ENCODE measurements around the gene GLI1. TPM values are rescaled to one million over a fixed set of nuclear protein-coding genes. Genes with fewer than 3 reads are reported as not detected.
"Not testable (repeated sequence)": the region's sequence is repeated elsewhere in the genome, so short reads cannot be mapped to it uniquely, and the experiment has no call there.

GLI1 gene
- total and polyA plus RNA-seq, 7 donors: 0.60 to 3.9 (median 1.5) TPM; not detected in 2

GRCh38 chr12:57439762-57440266, 19.8 kb upstream of the GLI1 start:
- Histone ChIP-seq H3K9me3 (no peaks in the 10 kb centered on the region), H3K4me1 (no peaks in the 10 kb centered on the region), H3K27me3 (no peaks in the 10 kb centered on the region), H3K4me3 (no peak overlapping the region), H3K36me3 (no peaks in the 10 kb centered on the region), H3K27ac (no peak overlapping the region)
- 84 to 86% methylated on average over 4 of the region's 4 CpGs for WGBS, 2 donors
- intact Hi-C loops (cut with DNase I): no loop called here
- no peak for DNase-seq
- TF ChIP-seq POLR2AphosphoS5 (IDR thresholded peaks at IDR 0.05): no peak
- TF ChIP-seq, protein P1, sequence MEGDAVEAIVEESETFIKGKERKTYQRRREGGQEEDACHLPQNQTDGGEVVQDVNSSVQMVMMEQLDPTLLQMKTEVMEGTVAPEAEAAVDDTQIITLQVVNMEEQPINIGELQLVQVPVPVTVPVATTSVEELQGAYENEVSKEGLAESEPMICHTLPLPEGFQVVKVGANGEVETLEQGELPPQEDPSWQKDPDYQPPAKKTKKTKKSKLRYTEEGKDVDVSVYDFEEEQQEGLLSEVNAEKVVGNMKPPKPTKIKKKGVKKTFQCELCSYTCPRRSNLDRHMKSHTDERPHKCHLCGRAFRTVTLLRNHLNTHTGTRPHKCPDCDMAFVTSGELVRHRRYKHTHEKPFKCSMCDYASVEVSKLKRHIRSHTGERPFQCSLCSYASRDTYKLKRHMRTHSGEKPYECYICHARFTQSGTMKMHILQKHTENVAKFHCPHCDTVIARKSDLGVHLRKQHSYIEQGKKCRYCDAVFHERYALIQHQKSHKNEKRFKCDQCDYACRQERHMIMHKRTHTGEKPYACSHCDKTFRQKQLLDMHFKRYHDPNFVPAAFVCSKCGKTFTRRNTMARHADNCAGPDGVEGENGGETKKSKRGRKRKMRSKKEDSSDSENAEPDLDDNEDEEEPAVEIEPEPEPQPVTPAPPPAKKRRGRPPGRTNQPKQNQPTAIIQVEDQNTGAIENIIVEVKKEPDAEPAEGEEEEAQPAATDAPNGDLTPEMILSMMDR (IDR thresholded peaks at IDR 0.05): no peak
- no peak for TF ChIP-seq EP300 (IDR thresholded peaks at IDR 0.05)
- no peak for TF ChIP-seq POLR2A (IDR thresholded peaks at IDR 0.05)

DNA sequence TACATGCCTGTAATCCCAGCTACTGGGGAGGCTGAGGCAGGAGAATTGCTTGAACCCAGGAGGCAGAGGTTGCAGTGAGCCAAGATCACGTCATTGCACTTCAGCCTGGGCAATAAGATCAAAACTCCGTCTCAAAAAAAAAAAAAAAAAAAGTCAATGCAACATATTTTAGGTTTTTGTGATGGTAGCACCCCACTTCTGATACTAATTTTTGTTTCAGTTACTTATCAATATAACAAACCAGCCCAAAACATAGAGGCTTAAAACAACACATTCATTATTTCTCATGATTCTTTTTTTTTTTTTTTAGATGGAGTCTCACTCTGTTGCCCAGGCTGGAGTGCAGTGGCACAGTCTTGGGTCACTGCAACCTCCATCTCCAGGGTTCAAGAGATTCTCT, 18.2 kb upstream of the GLI1 start:
- H3K27me3 ChIP-seq; H3K9me3 ChIP-seq; DNase-seq; intact Hi-C loops (cut with DNase I); H3K4me1 ChIP-seq; H3K4me3 ChIP-seq; H3K36me3 ChIP-seq; H3K27ac ChIP-seq: not testable (repeated sequence)
- 83 to 90% methylated on average over 2 of the region's 2 CpGs for WGBS, 2 donors

DNA sequence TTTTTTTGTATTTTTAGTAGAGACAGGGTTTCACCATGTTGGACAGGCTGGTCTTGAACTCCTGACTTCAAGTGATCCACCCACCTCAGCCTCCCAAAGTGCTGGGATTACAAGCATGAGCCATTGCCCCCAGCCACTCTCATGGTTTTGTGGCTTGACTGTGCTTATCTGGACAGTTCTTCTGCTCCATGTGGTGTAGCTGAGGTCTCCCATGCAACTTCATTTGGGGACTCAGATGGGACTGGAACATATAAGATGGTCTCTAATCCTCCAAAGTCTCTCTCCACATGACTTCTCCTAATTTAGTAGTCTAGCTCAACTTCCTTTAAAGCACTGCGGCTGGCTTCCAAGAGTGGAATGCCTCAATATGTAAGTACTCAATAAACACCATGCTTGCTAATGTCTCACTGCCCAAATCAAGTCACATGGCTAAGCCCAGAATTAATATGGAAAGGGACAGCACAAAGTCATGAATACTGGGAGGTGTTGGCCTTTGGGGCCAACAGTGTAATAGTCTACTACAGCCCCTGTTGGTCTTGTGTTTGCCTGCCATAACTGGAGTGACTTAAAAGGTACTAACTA, 17.6 kb upstream of the GLI1 start:
- Histone ChIP-seq H3K27me3 (no peaks in the 10 kb centered on the region), H3K4me1 (no peaks in the 10 kb centered on the region), H3K27ac (no peak overlapping the region), H3K36me3 (no peaks in the 10 kb centered on the region), H3K9me3 (no peaks in the 10 kb centered on the region), H3K4me3 (no peak overlapping the region)
- DNase-seq: no peak
- WGBS, 2 donors: 44 to 90% methylated on average over 1 of the region's 1 CpG
- intact Hi-C loops (cut with DNase I): no loop called here
- TF ChIP-seq, protein P1 (IDR thresholded peaks at IDR 0.05): no peak
- no peak for TF ChIP-seq POLR2A (IDR thresholded peaks at IDR 0.05)
- TF ChIP-seq POLR2AphosphoS5 (IDR thresholded peaks at IDR 0.05): no peak
- TF ChIP-seq EP300 (IDR thresholded peaks at IDR 0.05): no peak

DNA sequence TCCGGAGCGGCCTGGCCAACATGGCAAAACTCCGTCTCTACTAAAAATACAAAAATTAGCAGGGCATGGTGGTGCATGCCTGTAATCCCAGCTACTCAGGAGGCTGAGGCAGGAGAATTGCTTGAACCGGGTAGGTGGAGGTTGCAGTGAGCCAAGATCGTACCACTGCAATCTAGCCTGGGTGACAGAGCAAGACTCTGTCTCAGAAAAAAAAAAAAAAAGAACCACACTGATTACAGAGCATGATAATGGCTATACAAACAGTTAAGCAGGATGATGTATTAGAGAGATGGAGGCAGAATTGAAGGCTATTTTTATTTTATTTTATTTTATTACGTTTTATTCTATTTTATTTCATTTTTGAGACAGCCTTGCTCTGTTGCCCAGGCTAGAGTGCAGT, 15.2 kb upstream of the GLI1 start:
- DNase-seq; H3K9me3 ChIP-seq; H3K27me3 ChIP-seq; H3K4me3 ChIP-seq; H3K27ac ChIP-seq; H3K4me1 ChIP-seq; H3K36me3 ChIP-seq; intact Hi-C loops (cut with DNase I): not testable (repeated sequence)
- 82 to 87% methylated on average over 6 of the region's 6 CpGs for WGBS, 2 donors

GRCh38 chr12:57444744-57445143, 14.8 kb upstream of the GLI1 start:
- H3K9me3 ChIP-seq: no peaks in the 10 kb centered on the region
- DNase-seq: no peak
- H3K27me3 ChIP-seq: no peaks in the 10 kb centered on the region
- no peak overlapping the region for H3K4me3 ChIP-seq
- intact Hi-C loops (cut with DNase I): no loop called here
- H3K36me3 ChIP-seq: no peaks in the 10 kb centered on the region
- WGBS, 2 donors: 82 to 88% methylated on average over 5 of the region's 5 CpGs
- no peaks in the 10 kb centered on the region for H3K4me1 ChIP-seq
- H3K27ac ChIP-seq: no peak overlapping the region
- no peak for TF ChIP-seq EP300 (IDR thresholded peaks at IDR 0.05)
- TF ChIP-seq POLR2AphosphoS5 (IDR thresholded peaks at IDR 0.05): no peak
- TF ChIP-seq POLR2A (IDR thresholded peaks at IDR 0.05): no peak
- TF ChIP-seq, protein P1 (IDR thresholded peaks at IDR 0.05): no peak
